Measurements from ENCODE around the gene OTOP2. TPM values are rescaled to one million over a fixed set of nuclear protein-coding genes. Genes with fewer than 3 reads are reported as not detected.

OTOP2 gene
- total and polyA plus RNA-seq, 2 donors from 2014 or later: not detected

DNA sequence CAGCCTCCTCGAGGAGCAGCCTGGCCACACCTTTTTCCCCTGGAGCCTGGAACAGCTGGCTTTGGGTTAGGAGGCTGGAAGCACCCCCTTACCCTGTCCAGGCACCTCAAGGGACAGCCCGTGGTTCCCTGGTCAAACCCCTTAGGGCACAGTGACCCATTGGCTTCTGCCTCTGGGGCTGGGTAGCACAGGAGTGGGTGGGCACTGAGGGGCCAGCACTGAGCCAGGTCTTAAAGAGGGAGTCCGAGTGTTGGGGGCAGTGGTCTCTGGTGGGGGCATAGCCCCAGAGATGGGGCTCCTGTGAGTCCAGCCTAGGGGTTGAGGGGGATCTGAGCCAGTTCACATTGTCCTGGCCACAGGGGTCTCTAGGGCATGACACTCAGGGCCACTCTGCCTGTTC, 27.0 kb downstream of the OTOP2 start:
- no peaks in the 10 kb centered on the region for H3K27me3 ChIP-seq (ENCODE audit: control insufficient read depth, insufficient read depth, low read length)
- DNase-seq: no peak
- TF ChIP-seq, protein P1, sequence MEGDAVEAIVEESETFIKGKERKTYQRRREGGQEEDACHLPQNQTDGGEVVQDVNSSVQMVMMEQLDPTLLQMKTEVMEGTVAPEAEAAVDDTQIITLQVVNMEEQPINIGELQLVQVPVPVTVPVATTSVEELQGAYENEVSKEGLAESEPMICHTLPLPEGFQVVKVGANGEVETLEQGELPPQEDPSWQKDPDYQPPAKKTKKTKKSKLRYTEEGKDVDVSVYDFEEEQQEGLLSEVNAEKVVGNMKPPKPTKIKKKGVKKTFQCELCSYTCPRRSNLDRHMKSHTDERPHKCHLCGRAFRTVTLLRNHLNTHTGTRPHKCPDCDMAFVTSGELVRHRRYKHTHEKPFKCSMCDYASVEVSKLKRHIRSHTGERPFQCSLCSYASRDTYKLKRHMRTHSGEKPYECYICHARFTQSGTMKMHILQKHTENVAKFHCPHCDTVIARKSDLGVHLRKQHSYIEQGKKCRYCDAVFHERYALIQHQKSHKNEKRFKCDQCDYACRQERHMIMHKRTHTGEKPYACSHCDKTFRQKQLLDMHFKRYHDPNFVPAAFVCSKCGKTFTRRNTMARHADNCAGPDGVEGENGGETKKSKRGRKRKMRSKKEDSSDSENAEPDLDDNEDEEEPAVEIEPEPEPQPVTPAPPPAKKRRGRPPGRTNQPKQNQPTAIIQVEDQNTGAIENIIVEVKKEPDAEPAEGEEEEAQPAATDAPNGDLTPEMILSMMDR (IDR thresholded peaks at IDR 0.05; ENCODE audit: borderline replicate concordance, extremely low read depth, insufficient read depth): no peak
- no peak overlapping the region for H3K27ac ChIP-seq (ENCODE audit: low read depth in 2 of 2, low read length in 2 of 2)
- H3K4me1 ChIP-seq (ENCODE audit: control insufficient read depth in 2 of 3, insufficient read depth in 2 of 3, low read depth in 1 of 3, low read length in 3 of 3): no peaks in the 10 kb centered on the region
- no peak for FAIRE-seq
- no peaks in the 10 kb centered on the region for H3K36me3 ChIP-seq (ENCODE audit: control insufficient read depth in 2 of 3, insufficient read depth in 3 of 3, low read length in 3 of 3)
- H3K9ac ChIP-seq (ENCODE audit: low read length in 3 of 3): no peak overlapping the region
- no peaks in the 10 kb centered on the region for H3K9me3 ChIP-seq (ENCODE audit: control insufficient read depth in 2 of 3, insufficient read depth in 1 of 3, low read length in 3 of 3)
- H3K4me3 ChIP-seq (ENCODE audit: low read length in 3 of 3): no peak overlapping the region
- intact Hi-C loops (cut with DNase I): no loop called here

DNA sequence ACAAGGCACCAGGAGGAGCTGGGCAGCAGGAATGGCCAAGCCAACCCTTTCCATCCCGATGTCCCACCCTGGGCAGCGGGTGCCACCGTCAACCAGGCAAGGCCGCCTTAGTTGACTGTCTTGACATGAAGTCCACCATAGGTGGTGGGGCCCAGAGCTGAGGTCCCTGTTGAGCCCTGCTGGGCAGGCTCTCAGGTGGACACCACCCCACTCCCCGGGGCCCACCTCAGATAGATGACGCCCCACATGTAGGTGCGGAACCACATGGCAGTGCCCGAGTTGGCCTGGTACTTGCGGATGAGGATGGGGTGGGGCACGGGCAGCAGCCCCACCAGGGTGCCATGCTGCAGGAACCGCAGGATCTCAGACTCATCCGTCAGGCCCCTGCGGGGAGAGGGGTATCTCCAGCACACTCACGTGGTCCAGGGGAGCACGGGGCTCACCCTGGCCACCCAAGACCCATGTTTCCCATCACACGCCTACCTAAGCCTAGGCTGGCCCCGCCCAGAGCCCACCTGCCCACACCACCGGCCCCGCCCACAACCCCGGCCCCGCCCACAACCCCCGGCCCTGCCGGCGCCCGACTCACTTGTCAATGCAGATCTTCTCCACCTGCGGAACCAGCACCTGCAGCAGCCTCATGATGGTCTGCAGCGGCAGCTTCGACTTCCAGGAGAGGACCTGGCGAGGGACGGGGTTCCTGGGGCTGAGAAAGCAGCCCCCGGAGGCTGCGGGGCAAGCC, 27.8 kb downstream of the OTOP2 start:
- DNase-seq (peak in 1 of 5 donors; percentile 48), FAIRE-seq (no peak)
- no peak overlapping the region for H3K4me3 ChIP-seq (ENCODE audit: low read length in 3 of 3)
- no peaks in the 10 kb centered on the region for H3K4me1 ChIP-seq (ENCODE audit: control insufficient read depth in 2 of 3, insufficient read depth in 2 of 3, low read depth in 1 of 3, low read length in 3 of 3)
- H3K36me3 ChIP-seq (ENCODE audit: control insufficient read depth in 2 of 3, insufficient read depth in 3 of 3, low read length in 3 of 3): no peaks in the 10 kb centered on the region
- H3K9ac ChIP-seq (ENCODE audit: low read length in 3 of 3): no peak overlapping the region
- H3K9me3 ChIP-seq (ENCODE audit: control insufficient read depth in 2 of 3, insufficient read depth in 1 of 3, low read length in 3 of 3): no peaks in the 10 kb centered on the region
- no peaks in the 10 kb centered on the region for H3K27me3 ChIP-seq (ENCODE audit: control insufficient read depth, insufficient read depth, low read length)
- intact Hi-C loops (cut with DNase I): no loop called here
- TF ChIP-seq, protein P1 (IDR thresholded peaks at IDR 0.05; ENCODE audit: borderline replicate concordance, extremely low read depth, insufficient read depth): no peak
- no peak overlapping the region for H3K27ac ChIP-seq (ENCODE audit: low read depth in 2 of 2, low read length in 2 of 2)

DNA sequence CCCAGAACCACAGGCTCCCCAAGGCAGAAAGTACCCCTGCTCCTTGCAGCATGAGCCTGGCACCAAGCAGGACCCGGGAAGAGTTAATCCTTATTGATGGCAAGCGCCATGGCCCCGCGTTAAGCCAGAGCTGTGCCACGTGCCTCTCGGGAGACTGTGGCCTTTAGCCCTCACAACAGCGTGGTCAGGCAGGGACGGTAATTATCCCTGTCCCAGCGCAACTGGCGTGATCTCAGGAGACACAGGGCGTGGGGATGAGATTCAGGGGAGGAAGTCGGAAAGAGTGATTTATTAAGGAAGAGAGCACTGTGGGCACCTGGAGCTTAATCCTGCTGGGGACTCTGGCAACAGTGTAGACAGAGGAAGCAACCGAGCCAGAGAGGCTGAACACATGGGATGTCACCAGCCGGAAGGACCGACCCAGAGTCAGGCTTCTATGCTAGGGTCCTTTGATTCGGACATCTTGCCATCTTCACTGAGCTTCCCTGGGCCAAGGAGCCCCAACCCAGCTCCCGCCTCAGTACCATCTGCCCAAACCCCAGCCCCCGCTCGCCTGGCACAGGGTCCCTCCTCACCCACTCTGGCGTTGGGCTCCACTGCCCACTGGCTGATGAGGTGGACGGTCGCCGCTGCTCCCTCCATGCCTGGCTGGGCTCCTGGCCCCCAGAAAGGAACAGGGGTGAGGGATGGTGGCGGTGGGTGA, 28.5 kb downstream of the OTOP2 start:
- Histone ChIP-seq H3K36me3 (ENCODE audit: control insufficient read depth in 2 of 3, insufficient read depth in 3 of 3, low read length in 3 of 3) (no peaks in the 10 kb centered on the region), H3K27ac (ENCODE audit: low read depth in 2 of 2, low read length in 2 of 2) (no peak overlapping the region), H3K27me3 (ENCODE audit: control insufficient read depth, insufficient read depth, low read length) (no peaks in the 10 kb centered on the region), H3K9me3 (ENCODE audit: control insufficient read depth in 2 of 3, insufficient read depth in 1 of 3, low read length in 3 of 3) (no peaks in the 10 kb centered on the region), H3K4me3 (ENCODE audit: low read length in 3 of 3) (no peak overlapping the region), H3K4me1 (ENCODE audit: control insufficient read depth in 2 of 3, insufficient read depth in 2 of 3, low read depth in 1 of 3, low read length in 3 of 3) (no peaks in the 10 kb centered on the region), H3K9ac (ENCODE audit: low read length in 3 of 3) (no peak overlapping the region)
- FAIRE-seq: no peak
- TF ChIP-seq, protein P1 (IDR thresholded peaks at IDR 0.05; ENCODE audit: borderline replicate concordance, extremely low read depth, insufficient read depth): no peak
- intact Hi-C loops (cut with DNase I): no loop called here
- no peak for DNase-seq

Data from kidney (tissue), 14 donors.